Measurements from ENCODE around the gene ARL15.

DNA sequence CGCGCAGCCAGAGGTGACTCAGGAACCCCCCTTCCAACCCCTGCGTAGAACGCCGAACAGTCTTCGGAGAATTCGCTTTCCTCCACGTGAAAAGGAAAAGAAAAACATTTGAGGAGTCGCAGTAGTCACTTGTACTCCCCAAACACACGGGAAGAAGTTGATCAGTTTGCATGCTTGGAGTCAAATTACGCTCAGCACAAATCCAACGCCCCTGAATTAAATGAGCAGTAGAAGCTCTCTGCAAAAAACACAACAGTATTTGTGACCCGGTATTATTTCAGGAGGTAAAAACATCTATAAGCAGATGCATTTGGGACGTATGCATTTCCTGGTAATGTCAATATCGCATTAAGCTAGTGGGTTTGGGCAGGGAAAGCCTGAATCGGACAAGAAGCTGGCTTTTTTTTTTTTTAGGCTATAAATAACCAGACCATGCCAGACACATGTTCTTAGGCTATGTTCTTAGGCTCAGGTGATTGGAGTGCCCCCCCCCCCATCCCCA is 854 bp upstream of the ARL15 start:
- no peak for TF ChIP-seq EP300 (IDR thresholded peaks at IDR 0.05; ENCODE audit: borderline replicate concordance)
- TF ChIP-seq TAF1 (IDR thresholded peaks at IDR 0.05; ENCODE audit: low read depth), result no peak
- TF ChIP-seq, protein P1, sequence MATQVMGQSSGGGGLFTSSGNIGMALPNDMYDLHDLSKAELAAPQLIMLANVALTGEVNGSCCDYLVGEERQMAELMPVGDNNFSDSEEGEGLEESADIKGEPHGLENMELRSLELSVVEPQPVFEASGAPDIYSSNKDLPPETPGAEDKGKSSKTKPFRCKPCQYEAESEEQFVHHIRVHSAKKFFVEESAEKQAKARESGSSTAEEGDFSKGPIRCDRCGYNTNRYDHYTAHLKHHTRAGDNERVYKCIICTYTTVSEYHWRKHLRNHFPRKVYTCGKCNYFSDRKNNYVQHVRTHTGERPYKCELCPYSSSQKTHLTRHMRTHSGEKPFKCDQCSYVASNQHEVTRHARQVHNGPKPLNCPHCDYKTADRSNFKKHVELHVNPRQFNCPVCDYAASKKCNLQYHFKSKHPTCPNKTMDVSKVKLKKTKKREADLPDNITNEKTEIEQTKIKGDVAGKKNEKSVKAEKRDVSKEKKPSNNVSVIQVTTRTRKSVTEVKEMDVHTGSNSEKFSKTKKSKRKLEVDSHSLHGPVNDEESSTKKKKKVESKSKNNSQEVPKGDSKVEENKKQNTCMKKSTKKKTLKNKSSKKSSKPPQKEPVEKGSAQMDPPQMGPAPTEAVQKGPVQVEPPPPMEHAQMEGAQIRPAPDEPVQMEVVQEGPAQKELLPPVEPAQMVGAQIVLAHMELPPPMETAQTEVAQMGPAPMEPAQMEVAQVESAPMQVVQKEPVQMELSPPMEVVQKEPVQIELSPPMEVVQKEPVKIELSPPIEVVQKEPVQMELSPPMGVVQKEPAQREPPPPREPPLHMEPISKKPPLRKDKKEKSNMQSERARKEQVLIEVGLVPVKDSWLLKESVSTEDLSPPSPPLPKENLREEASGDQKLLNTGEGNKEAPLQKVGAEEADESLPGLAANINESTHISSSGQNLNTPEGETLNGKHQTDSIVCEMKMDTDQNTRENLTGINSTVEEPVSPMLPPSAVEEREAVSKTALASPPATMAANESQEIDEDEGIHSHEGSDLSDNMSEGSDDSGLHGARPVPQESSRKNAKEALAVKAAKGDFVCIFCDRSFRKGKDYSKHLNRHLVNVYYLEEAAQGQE (IDR thresholded peaks at IDR 0.05; ENCODE audit: low read depth), result no peak

Data from Ishikawa (cell line).